ENCODE data around the gene EHMT2. TPM values are rescaled to one million over a fixed set of nuclear protein-coding genes. Genes with fewer than 3 reads are reported as not detected.

Gene EHMT2
- total and polyA plus RNA-seq, 2 donors (not counting 1 experiment from before 2014, with no cell fraction given): 22.0 to 60.1 TPM

GRCh38 chr6:31940256-31940664, 42.8 kb upstream of the EHMT2 start:
- Histone ChIP-seq H3K4me2 (ENCODE audit: extremely low read depth, insufficient read depth, low read length) (no peak overlapping the region), H3K4me3 (replicated peaks in 1 of 4; ENCODE audit: control extremely low read depth in 1 of 4, insufficient read depth in 1 of 4, low read depth in 3 of 4, low read length in 4 of 4) (no peak overlapping the region), H3K27ac (ENCODE audit: insufficient read depth, low read length) (no peak overlapping the region), H4K20me1 (ENCODE audit: control insufficient read depth, extremely low read depth, insufficient read depth, low read length) (no peaks in the 10 kb centered on the region), H2AFZ (ENCODE audit: low read length) (no peak overlapping the region), H3K4me1 (ENCODE audit: control insufficient read depth, extremely low read depth, insufficient read depth, low read length) (peaks cover 6% of the 10 kb centered on the region), H3K9me3 (ENCODE audit: control insufficient read depth, insufficient read depth, low read depth, low read length) (no peaks in the 10 kb centered on the region), H3K9ac (ENCODE audit: insufficient read depth, low read length) (no peak overlapping the region), H3K27me3 (ENCODE audit: control insufficient read depth, insufficient read depth, low read length) (peaks cover 4% of the 10 kb centered on the region), H3K79me2 (ENCODE audit: control insufficient read depth, insufficient read depth, low read length) (no peaks in the 10 kb centered on the region), H3K36me3 (ENCODE audit: control insufficient read depth, insufficient read depth, low read length) (no peaks in the 10 kb centered on the region)
- TF ChIP-seq EZH2 (IDR thresholded peaks at IDR 0.05; ENCODE audit: low read length, missing control alignments) (no peak), CTCF (conservative IDR thresholded peaks at IDR 0.05 in 1 of 2, IDR thresholded peaks at IDR 0.05 in 1 of 2; ENCODE audit: low read depth in 1 of 2, low read length in 2 of 2) (peak in 1 of 2 donors; percentile 2)
- peak in 1 of 2 donors; percentile 31 for DNase-seq (ENCODE audit: low read depth in 2 of 2)

GRCh38 chr6:31935823-31936222, 38.3 kb upstream of the EHMT2 start:
- Histone ChIP-seq H2AFZ (ENCODE audit: low read length) (no peak overlapping the region), H3K4me1 (ENCODE audit: control insufficient read depth, extremely low read depth, insufficient read depth, low read length) (no peaks in the 10 kb centered on the region)

GRCh38 chr6:31935021-31935420, 37.5 kb upstream of the EHMT2 start:
- Histone ChIP-seq H3K79me2 (ENCODE audit: control insufficient read depth, insufficient read depth, low read length) (no peaks in the 10 kb centered on the region), H3K36me3 (ENCODE audit: control insufficient read depth, insufficient read depth, low read length) (no peaks in the 10 kb centered on the region), H3K27ac (ENCODE audit: insufficient read depth, low read length) (no peak overlapping the region), H3K4me2 (ENCODE audit: extremely low read depth, insufficient read depth, low read length) (no peak overlapping the region), H4K20me1 (ENCODE audit: control insufficient read depth, extremely low read depth, insufficient read depth, low read length) (no peaks in the 10 kb centered on the region), H2AFZ (ENCODE audit: low read length) (no peak overlapping the region), H3K9me3 (ENCODE audit: control insufficient read depth, insufficient read depth, low read depth, low read length) (no peaks in the 10 kb centered on the region), H3K9ac (ENCODE audit: insufficient read depth, low read length) (no peak overlapping the region), H3K4me3 (replicated peaks in 1 of 4; ENCODE audit: control extremely low read depth in 1 of 4, insufficient read depth in 1 of 4, low read depth in 3 of 4, low read length in 4 of 4) (no peak overlapping the region), H3K4me1 (ENCODE audit: control insufficient read depth, extremely low read depth, insufficient read depth, low read length) (no peaks in the 10 kb centered on the region), H3K27me3 (ENCODE audit: control insufficient read depth, insufficient read depth, low read length) (no peaks in the 10 kb centered on the region)
- no peak for DNase-seq (ENCODE audit: low read depth in 2 of 2)
- TF ChIP-seq CTCF (conservative IDR thresholded peaks at IDR 0.05 in 1 of 2, IDR thresholded peaks at IDR 0.05 in 1 of 2; ENCODE audit: low read depth in 1 of 2, low read length in 2 of 2) (no peak), EZH2 (IDR thresholded peaks at IDR 0.05; ENCODE audit: low read length, missing control alignments) (no peak)

More at GRCh38 chr6:31935823-31936222, 38.3 kb upstream of the EHMT2 start:
- TF ChIP-seq CTCF (conservative IDR thresholded peaks at IDR 0.05 in 1 of 2, IDR thresholded peaks at IDR 0.05 in 1 of 2; ENCODE audit: low read depth in 1 of 2, low read length in 2 of 2): no peak
- no peak for TF ChIP-seq EZH2 (IDR thresholded peaks at IDR 0.05; ENCODE audit: low read length, missing control alignments)
- no peaks in the 10 kb centered on the region for H3K9me3 ChIP-seq (ENCODE audit: control insufficient read depth, insufficient read depth, low read depth, low read length)
- no peaks in the 10 kb centered on the region for H3K27me3 ChIP-seq (ENCODE audit: control insufficient read depth, insufficient read depth, low read length)
- no peak overlapping the region for H3K4me2 ChIP-seq (ENCODE audit: extremely low read depth, insufficient read depth, low read length)
- no peak overlapping the region for H3K27ac ChIP-seq (ENCODE audit: insufficient read depth, low read length)
- no peaks in the 10 kb centered on the region for H3K36me3 ChIP-seq (ENCODE audit: control insufficient read depth, insufficient read depth, low read length)
- H3K79me2 ChIP-seq (ENCODE audit: control insufficient read depth, insufficient read depth, low read length): no peaks in the 10 kb centered on the region
- H3K4me3 ChIP-seq (replicated peaks in 1 of 4; ENCODE audit: control extremely low read depth in 1 of 4, insufficient read depth in 1 of 4, low read depth in 3 of 4, low read length in 4 of 4): no peak overlapping the region
- no peak overlapping the region for H3K9ac ChIP-seq (ENCODE audit: insufficient read depth, low read length)
- H4K20me1 ChIP-seq (ENCODE audit: control insufficient read depth, extremely low read depth, insufficient read depth, low read length): no peaks in the 10 kb centered on the region
- no peak for DNase-seq (ENCODE audit: low read depth in 2 of 2)
